Smooth muscle cell (in vitro differentiated cells): ENCODE data around the gene SIPA1L2. TPM values are rescaled to one million over a fixed set of nuclear protein-coding genes. Genes with fewer than 3 reads are reported as not detected.

Experiments used
- DNase-seq: peaks from one replicate; lab custom pipeline; 2025; ENCODE audit not compliant: unreplicated experiment; lab: John Stamatoyannopoulos, UW
- H2AFZ ChIP-seq: fragments of 200-600 bp; sonication (generic); 2 replicates; pipeline ENCODE4 v1.6.0; 2016; ENCODE audit warnings: antibody characterized with exemption, low read depth, mild to moderate bottlenecking
- H3F3A ChIP-seq: fragments of 200-600 bp; sonication (generic); 2 replicates; pipeline ENCODE4 v1.6.0; 2017; ENCODE audit warnings: antibody characterized with exemption, low read depth
- H3K27ac ChIP-seq: fragments of 200-600 bp; sonication (generic); 2 replicates; pipeline ENCODE4 v1.5.1; 2016; ENCODE audit warnings: low read depth, mild to moderate bottlenecking
- H3K27me3 ChIP-seq: fragments of 200-600 bp; sonication (generic); 2 replicates; pipeline ENCODE4 v1.6.1; 2016; ENCODE audit warnings: low read depth, mild to moderate bottlenecking
- H3K36me3 ChIP-seq: fragments of 200-600 bp; sonication (generic); 2 replicates; pipeline ENCODE4 v1.5.1; 2016; ENCODE audit warnings: low read depth
- H3K4me1 ChIP-seq: fragments of 200-600 bp; sonication (generic); 2 replicates; pipeline ENCODE4 v1.5.1; 2016; ENCODE audit warnings: low read depth
- H3K4me2 ChIP-seq: fragments of 200-600 bp; sonication (generic); 2 replicates; pipeline ENCODE4 v1.6.0; 2016; ENCODE audit warnings: mild to moderate bottlenecking
- H3K4me3 ChIP-seq: fragments of 200-600 bp; sonication (generic); 2 replicates; pipeline ENCODE4 v1.5.1; 2016; ENCODE audit warnings: mild to moderate bottlenecking
- H3K79me2 ChIP-seq: fragments of 200-600 bp; sonication (generic); 2 replicates; pipeline ENCODE4 v1.6.0; 2016; ENCODE audit warnings: low read depth, mild to moderate bottlenecking
- H3K9ac ChIP-seq: fragments of 200-600 bp; sonication (generic); 2 replicates; pipeline ENCODE4 v1.6.0; 2016; ENCODE audit warnings: low read depth
- H3K9me3 ChIP-seq: fragments of 200-600 bp; sonication (generic); replicated peaks from 2 replicates; pipeline ENCODE4 v1.5.1; 2016; ENCODE audit warnings: low read depth
- H4K20me1 ChIP-seq: fragments of 200-600 bp; sonication (generic); 2 replicates; pipeline ENCODE4 v1.6.0; 2016; ENCODE audit warnings: low read depth
- WGBS: methylation state at CpG from one replicate; pipeline ENCODE4 v1.1.7; 2016; ENCODE audit warnings: low lambda C conversion rate; 5-methylcytosine and 5-hydroxymethylcytosine counted together
- polyA plus RNA-seq: library from polyadenylated mRNA; unstranded; fragments of >200 nt; fragmentation: Nextera tagmentation; extraction: Ambion mirVana; gene quantifications from 2 replicates; pipeline ENCODE4 v1.2.1, GENCODE V29; 2016
- total RNA-seq: library from RNA; depleted of rRNA; stranded (reverse); fragments of >200 nt; gene quantifications from 2 replicates; pipeline ENCODE4 v1.2.3, GENCODE V29; 2014
- TF ChIP-seq, protein P1 (sequence below): fragments of 200-600 bp; sonication (generic); IDR thresholded peaks from 2 replicates; pipeline ENCODE4 v1.5.1; 2017; ENCODE audit warnings: borderline replicate concordance, mild to moderate bottlenecking, antibody characterized with exemption; ENCODE audit not compliant: insufficient read depth, poor library complexity, severe bottlenecking

Gene SIPA1L2
- total and polyA plus RNA-seq, 2 experiments from 2014 or later = 18.9 to 37.0 TPM

DNA sequence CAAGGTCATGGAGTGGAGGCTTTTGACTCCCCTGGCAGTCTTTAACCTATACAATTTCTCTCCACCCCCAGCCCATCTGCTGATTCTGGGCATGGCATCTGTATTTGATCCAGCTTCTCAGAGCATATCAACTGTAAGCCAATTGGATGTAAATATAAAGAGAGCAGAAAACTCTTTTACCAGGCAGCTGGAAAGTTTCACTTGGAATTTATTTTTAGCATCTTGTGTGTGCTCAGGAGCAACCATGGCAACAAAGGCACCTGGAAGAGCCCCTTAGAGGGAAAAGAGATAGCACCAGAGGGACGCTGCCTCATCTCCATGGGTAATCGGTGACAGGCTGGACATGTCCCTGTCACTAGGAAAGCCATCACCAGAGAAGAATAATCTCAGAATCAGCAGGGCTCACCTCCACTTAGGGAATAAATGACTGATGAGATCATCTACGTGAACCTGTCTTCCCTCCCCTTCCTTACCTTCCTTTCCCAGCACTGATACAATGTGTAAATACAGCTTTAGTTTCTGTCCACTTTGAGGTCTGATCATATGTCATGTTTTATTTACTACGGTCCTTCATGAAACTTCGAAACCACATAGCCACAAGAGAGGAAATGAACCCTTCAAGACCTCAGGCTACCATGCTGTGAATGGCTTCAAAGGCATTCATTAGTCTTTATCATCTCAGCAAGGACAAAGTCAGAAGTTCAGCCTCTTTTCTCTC is 25.3 kb upstream of the SIPA1L2 start:
- Histone ChIP-seq H4K20me1 (no peaks in the 10 kb centered on the region), H3K4me1 (no peaks in the 10 kb centered on the region), H3K9me3 (no peaks in the 10 kb centered on the region), H2AFZ (no peak overlapping the region), H3F3A (no peaks in the 10 kb centered on the region), H3K9ac (no peak overlapping the region), H3K27me3 (no peaks in the 10 kb centered on the region), H3K27ac (peak overlapping the region; percentile 44), H3K4me3 (no peak overlapping the region), H3K4me2 (no peak overlapping the region), H3K79me2 (no peaks in the 10 kb centered on the region), H3K36me3 (no peaks in the 10 kb centered on the region)
- TF ChIP-seq, protein P1, sequence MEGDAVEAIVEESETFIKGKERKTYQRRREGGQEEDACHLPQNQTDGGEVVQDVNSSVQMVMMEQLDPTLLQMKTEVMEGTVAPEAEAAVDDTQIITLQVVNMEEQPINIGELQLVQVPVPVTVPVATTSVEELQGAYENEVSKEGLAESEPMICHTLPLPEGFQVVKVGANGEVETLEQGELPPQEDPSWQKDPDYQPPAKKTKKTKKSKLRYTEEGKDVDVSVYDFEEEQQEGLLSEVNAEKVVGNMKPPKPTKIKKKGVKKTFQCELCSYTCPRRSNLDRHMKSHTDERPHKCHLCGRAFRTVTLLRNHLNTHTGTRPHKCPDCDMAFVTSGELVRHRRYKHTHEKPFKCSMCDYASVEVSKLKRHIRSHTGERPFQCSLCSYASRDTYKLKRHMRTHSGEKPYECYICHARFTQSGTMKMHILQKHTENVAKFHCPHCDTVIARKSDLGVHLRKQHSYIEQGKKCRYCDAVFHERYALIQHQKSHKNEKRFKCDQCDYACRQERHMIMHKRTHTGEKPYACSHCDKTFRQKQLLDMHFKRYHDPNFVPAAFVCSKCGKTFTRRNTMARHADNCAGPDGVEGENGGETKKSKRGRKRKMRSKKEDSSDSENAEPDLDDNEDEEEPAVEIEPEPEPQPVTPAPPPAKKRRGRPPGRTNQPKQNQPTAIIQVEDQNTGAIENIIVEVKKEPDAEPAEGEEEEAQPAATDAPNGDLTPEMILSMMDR = no peak
- no peak for DNase-seq
- 72% methylated on average over 5 of the region's 5 CpGs for WGBS

DNA sequence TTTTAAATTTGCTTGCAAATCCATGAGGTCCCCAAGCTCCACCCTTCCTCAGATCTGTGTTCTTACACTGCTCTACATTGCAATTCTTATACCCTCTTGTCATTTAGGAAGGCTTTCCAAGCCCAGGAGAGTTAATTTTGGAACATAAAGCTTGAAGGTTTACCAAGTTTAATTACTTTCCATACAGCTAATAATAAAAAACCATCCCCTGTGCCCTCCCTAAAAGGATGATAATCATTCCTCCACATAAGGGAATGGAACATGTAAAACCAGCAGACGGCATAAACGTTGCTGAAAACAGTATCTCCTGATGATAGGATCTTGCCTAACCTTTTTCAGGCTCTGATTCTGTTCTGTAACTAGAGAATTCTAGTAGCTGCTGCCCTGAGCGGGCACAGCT is 23.9 kb upstream of the SIPA1L2 start:
- Histone ChIP-seq H3K27ac (no peak overlapping the region), H3K9me3 (no peaks in the 10 kb centered on the region), H3F3A (no peaks in the 10 kb centered on the region), H3K79me2 (no peaks in the 10 kb centered on the region), H3K4me1 (no peaks in the 10 kb centered on the region), H2AFZ (no peak overlapping the region), H3K36me3 (no peaks in the 10 kb centered on the region), H4K20me1 (no peaks in the 10 kb centered on the region), H3K27me3 (no peaks in the 10 kb centered on the region), H3K4me2 (no peak overlapping the region), H3K4me3 (no peak overlapping the region), H3K9ac (no peak overlapping the region)
- DNase-seq = no peak
- TF ChIP-seq, protein P1 = no peak
- WGBS = 67% methylated on average over 3 of the region's 3 CpGs

DNA sequence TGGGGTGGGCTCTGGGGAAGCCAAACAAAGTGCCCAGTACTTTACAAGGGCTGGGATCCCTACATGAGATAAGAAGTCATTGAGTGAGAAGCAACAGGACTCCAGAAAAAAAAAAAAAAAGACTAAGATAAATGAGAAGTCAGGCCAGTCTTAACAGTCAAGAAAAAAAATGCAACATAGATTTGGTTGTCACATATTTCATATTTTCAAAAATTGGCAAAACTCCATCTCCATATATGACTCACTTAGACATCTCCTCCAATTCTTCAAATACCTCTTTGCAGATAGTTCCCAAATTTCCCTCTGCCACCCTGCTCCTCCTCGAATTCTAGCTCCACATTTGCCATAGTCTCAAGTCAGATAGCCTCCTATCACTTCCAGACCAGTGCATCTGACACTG is 20.9 kb upstream of the SIPA1L2 start:
- Histone ChIP-seq H3K4me1 (peaks cover 7% of the 10 kb centered on the region), H3K79me2 (no peaks in the 10 kb centered on the region), H3K36me3 (no peaks in the 10 kb centered on the region), H2AFZ (no peak overlapping the region), H3K9me3 (no peaks in the 10 kb centered on the region), H3K4me2 (no peak overlapping the region), H4K20me1 (no peaks in the 10 kb centered on the region), H3K27ac (no peak overlapping the region), H3K4me3 (no peak overlapping the region), H3F3A (peaks cover 6% of the 10 kb centered on the region), H3K27me3 (no peaks in the 10 kb centered on the region), H3K9ac (no peak overlapping the region)
- WGBS = 69% methylated on average over 1 of the region's 1 CpG
- TF ChIP-seq, protein P1 = no peak
- no peak for DNase-seq

DNA sequence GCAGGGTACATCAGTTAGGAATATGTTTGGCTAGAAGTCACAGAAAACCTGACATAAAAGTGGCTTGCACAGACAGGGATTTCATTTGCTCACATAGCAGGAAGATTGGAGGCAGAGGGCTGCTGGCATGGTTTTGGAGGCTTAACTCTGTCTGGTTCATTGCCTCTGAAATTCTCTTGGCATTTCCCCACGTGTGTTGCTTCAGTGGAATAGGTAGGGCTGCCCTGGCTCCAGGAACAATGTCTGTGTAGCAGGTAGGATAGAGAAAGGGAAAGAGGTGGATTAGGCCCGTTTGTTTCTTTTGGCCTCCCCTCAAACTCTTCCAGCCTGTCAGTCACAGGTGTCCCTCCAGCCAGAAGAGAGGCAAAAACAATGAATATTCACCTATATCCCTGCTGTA is 20.5 kb upstream of the SIPA1L2 start:
- WGBS = 63% methylated on average over 2 of the region's 2 CpGs
- TF ChIP-seq, protein P1 = no peak
- H3K79me2 ChIP-seq = no peaks in the 10 kb centered on the region
- peaks cover 6% of the 10 kb centered on the region for H3F3A ChIP-seq
- peaks cover 7% of the 10 kb centered on the region for H3K4me1 ChIP-seq
- H3K4me2 ChIP-seq = no peak overlapping the region
- H4K20me1 ChIP-seq = no peaks in the 10 kb centered on the region
- no peak for DNase-seq
- H3K36me3 ChIP-seq = no peaks in the 10 kb centered on the region
- no peak overlapping the region for H3K27ac ChIP-seq
- no peak overlapping the region for H3K9ac ChIP-seq
- H3K4me3 ChIP-seq = no peak overlapping the region
- no peaks in the 10 kb centered on the region for H3K27me3 ChIP-seq
- no peak overlapping the region for H2AFZ ChIP-seq
- H3K9me3 ChIP-seq = no peaks in the 10 kb centered on the region
